Activated CD8-positive, alpha-beta T cell treated with anti-CD3 and anti-CD28 coated beads for 36 hours (primary cell): ENCODE results near the gene CARD14. TPM values are rescaled to one million over a fixed set of nuclear protein-coding genes. Genes with fewer than 3 reads are reported as not detected.

ENCODE experiments used
- ATAC-seq: fragments of 200-7000 bp; cut with Tn5 transposase; one replicate; pipeline ENCODE4 v1.10.0; 2021; ENCODE audit warnings: mild to moderate bottlenecking, moderate library complexity
- CTCF ChIA-PET: fragments of 350-600 bp; sonication (Branson Sonifier 250); formaldehyde crosslinking; loops from one replicate; lab custom pipeline; 2021; ENCODE audit warnings: antibody characterized with exemption; lab: Charles Lee
- POLR2A ChIA-PET: fragments of 350-600 bp; sonication (Branson Sonifier 250); formaldehyde crosslinking; loops from one replicate; lab custom pipeline; 2021; ENCODE audit warnings: antibody characterized with exemption; lab: Charles Lee
- DNase-seq: peaks from one replicate; pipeline ENCODE4 v3.0.0-alpha.2; 2020
- H3K27ac Mint-ChIP-seq: one replicate; pipeline ENCODE4 v1.8.0; 2021; ENCODE audit warnings: mild to moderate bottlenecking, mixed read lengths
- H3K27me3 Mint-ChIP-seq: one replicate; pipeline ENCODE4 v1.8.0; 2021; ENCODE audit warnings: mixed read lengths
- H3K36me3 Mint-ChIP-seq: one replicate; pipeline ENCODE4 v1.8.0; 2021; ENCODE audit warnings: low read depth, mixed read lengths
- H3K4me1 Mint-ChIP-seq: one replicate; pipeline ENCODE4 v1.8.0; 2021; ENCODE audit warnings: low read depth, mixed read lengths
- H3K4me3 Mint-ChIP-seq: one replicate; pipeline ENCODE4 v1.8.0; 2021; ENCODE audit warnings: mild to moderate bottlenecking, moderate library complexity, mixed read lengths
- H3K9me3 Mint-ChIP-seq: one replicate; pipeline ENCODE4 v1.8.0; 2021; ENCODE audit warnings: mixed read lengths
- intact Hi-C: fragments of 100-400 bp; cut with micrococcal nuclease; formaldehyde crosslinking; loops from one replicate; pipeline ENCODE4 v1.10.0; 2022
- total RNA-seq, 2 experiments: library from RNA; stranded (reverse); gene quantifications; one replicate each; pipeline ENCODE4 v1.2.3, GENCODE V29; 2021
- TF ChIP-seq, protein P1 (sequence below): fragments of 200-600 bp; IDR thresholded peaks from one replicate; pipeline ENCODE4 v1.8.0; 2022; ENCODE audit warnings: antibody characterized with exemption, mild to moderate bottlenecking

The CARD14 gene
- total RNA-seq, 2 experiments from 2014 or later = 0.11 to 0.50 TPM

DNA sequence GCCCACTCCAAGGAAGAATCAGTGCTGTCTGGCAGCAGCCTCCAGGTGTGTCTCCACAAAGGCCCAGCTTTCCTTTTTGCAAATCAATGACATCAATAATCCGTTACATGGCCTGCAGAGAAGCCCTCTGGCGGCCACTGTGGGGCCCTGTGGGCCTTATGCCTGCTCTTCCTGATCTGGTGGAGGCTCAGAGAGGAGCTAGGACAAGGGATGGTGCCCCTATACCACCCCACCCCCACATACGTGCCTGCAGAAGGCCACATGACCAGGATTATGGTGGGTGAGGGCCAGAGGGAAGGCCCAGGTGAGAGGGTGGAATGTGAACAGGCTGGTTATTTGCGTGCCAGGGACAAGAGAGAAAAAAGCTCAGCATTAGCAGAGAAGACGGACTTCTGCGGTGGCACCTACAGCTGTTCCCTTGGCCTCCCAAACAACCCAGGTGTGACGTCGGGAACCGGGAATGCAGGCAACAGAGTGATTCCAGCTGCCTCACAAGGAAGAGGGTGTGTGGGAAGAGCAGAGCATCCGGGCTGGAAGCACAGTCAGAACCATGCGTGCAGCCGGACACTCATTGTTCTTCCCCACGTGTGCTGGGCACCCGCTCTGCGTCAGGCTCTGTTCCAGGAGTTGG, 45.4 kb upstream of the CARD14 start:
- Mint-ChIP-seq H3K9me3 (no peaks in the 10 kb centered on the region), H3K4me1 (no peaks in the 10 kb centered on the region), H3K27me3 (peaks cover 13% of the 10 kb centered on the region), H3K27ac (no peak overlapping the region), H3K36me3 (no peaks in the 10 kb centered on the region), H3K4me3 (no peak overlapping the region)
- DNase-seq (no peak), ATAC-seq (no peak)
- POLR2A ChIA-PET = interaction anchor here (0.8 to 1.0 kb wide), 2 partner anchors 20 to 23 kb away, joined by 4 read pairs; partner anchors contain the start of gene GAA
- CTCF ChIA-PET = interaction anchor here (1.8 kb wide), 1 partner anchor 23 kb away, joined by 10 read pairs; the partner anchor contains the start of gene GAA
- intact Hi-C loops = no loop called here
- TF ChIP-seq, protein P1, sequence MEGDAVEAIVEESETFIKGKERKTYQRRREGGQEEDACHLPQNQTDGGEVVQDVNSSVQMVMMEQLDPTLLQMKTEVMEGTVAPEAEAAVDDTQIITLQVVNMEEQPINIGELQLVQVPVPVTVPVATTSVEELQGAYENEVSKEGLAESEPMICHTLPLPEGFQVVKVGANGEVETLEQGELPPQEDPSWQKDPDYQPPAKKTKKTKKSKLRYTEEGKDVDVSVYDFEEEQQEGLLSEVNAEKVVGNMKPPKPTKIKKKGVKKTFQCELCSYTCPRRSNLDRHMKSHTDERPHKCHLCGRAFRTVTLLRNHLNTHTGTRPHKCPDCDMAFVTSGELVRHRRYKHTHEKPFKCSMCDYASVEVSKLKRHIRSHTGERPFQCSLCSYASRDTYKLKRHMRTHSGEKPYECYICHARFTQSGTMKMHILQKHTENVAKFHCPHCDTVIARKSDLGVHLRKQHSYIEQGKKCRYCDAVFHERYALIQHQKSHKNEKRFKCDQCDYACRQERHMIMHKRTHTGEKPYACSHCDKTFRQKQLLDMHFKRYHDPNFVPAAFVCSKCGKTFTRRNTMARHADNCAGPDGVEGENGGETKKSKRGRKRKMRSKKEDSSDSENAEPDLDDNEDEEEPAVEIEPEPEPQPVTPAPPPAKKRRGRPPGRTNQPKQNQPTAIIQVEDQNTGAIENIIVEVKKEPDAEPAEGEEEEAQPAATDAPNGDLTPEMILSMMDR = no peak

DNA sequence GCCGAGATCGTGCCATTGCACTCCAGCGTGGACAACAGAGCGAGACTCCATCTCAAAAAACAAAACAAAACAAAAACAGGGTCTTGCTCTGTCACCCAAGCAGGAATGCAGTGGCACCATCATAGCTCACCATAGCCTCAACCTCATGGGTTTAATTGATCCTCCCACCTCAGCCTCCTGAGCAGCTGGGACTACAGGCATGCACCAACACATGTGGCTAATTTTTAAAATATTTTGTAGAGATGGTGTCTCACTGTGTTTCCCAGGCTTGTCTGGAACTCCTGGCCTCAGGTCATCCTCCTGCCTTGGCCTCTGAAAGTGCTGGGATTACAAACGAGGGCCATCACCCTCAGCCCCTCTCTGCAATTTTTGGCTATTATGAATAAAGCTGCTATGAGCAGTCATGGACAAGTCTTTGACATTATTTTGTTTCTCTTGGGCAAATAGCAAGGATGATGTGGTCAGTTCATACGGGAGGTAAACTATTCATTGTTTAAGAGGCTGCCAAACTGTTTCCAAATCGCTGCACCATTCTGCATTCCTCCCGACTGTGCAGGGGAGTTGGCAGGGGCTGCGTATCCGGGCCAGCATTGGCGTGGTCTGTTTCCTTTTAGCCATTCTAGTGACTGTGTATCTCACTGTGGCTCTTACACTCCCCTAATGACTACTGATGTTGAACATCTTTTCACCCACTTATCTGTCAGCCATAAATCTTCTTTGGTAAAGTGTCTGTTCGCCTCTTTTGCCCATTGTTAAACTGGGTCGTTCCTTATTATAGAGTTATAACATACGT, 44.0 kb upstream of the CARD14 start:
- ChIA-PET POLR2A (interaction anchor here (1.7 kb wide), 1 partner anchor 19 kb away, joined by 4 read pairs; no protein-coding TSS in a partner anchor), CTCF (interaction anchor here (1.5 kb wide), 1 partner anchor 24 kb away, joined by 3 read pairs; the partner anchor contains the start of gene GAA)
- DNase-seq = no peak
- H3K4me3 Mint-ChIP-seq = no peak overlapping the region
- no peak overlapping the region for H3K27ac Mint-ChIP-seq
- intact Hi-C loops = no loop called here
- H3K9me3 Mint-ChIP-seq = no peaks in the 10 kb centered on the region
- peaks cover 15% of the 10 kb centered on the region for H3K27me3 Mint-ChIP-seq
- ATAC-seq = no peak
- TF ChIP-seq, protein P1 = no peak
- no peaks in the 10 kb centered on the region for H3K4me1 Mint-ChIP-seq
- H3K36me3 Mint-ChIP-seq = no peaks in the 10 kb centered on the region

DNA sequence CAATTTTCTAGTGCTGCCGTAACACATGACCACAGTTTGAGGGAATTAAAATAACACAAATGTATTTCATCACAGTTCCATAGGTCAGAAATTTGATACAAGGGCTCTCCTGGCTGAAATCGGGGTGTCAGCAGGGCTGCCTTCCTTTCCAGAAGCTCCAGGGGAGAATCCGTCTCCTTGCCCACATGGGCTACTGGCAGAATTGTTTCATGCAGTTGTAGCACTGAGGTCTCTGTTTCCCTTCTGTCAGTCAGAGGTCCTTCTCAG, 43.4 kb upstream of the CARD14 start:
- no peaks in the 10 kb centered on the region for H3K36me3 Mint-ChIP-seq

DNA sequence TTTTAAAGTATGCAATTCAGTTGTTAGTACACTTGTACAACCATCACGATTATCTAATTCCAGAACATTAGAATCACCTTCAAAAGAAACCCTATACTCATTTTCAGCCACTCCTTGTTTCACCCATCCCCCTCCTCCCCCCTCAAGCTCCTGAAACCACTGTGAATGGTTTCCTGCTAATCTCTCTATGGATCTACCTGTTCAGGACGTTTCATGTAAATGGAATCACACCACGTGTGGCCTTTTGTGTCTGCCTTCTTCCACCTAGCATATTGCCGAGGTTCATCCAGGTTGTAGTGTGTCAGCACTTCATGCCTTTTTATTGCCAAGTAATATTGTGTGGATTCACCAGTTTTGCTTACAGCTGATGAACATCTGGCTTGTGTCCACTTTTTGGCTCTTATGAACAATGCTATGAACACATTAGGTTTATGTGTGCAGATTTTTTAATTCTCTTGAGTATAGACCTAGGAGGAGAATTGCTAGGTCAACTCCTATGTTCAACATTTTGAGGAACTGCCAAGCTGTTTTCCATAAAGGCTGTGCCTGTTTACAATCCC, 40.7 kb upstream of the CARD14 start:
- ChIA-PET POLR2A (interaction anchor here (1.3 kb wide), 1 partner anchor 17 kb away, joined by 3 read pairs; no protein-coding TSS in a partner anchor), CTCF (interaction anchor here (1.5 to 1.6 kb wide), 2 partner anchors 22 to 28 kb away, joined by 3 read pairs; partner anchors contain the start of gene GAA)

More for the DNA sequence above, 43.4 kb upstream of the CARD14 start:
- no peaks in the 10 kb centered on the region for H3K9me3 Mint-ChIP-seq
- no peaks in the 10 kb centered on the region for H3K4me1 Mint-ChIP-seq
- H3K27me3 Mint-ChIP-seq = peaks cover 15% of the 10 kb centered on the region
- H3K4me3 Mint-ChIP-seq = no peak overlapping the region
- CTCF ChIA-PET = interaction anchor here (1.5 kb wide), 1 partner anchor 25 kb away, joined by 3 read pairs; the partner anchor contains the start of gene GAA
- no peak for ATAC-seq
- TF ChIP-seq, protein P1 = no peak
- POLR2A ChIA-PET = interaction anchor here (1.3 to 2.1 kb wide), 3 partner anchors 16 to 25 kb away, joined by 4 read pairs; partner anchors contain the start of gene GAA
- intact Hi-C loops = no loop called here
- DNase-seq = no peak
- H3K27ac Mint-ChIP-seq = no peak overlapping the region

More for the DNA sequence above, 40.7 kb upstream of the CARD14 start:
- H3K36me3 Mint-ChIP-seq = peaks cover 14% of the 10 kb centered on the region
- H3K4me1 Mint-ChIP-seq = no peaks in the 10 kb centered on the region
- TF ChIP-seq, protein P1 = no peak
- H3K27ac Mint-ChIP-seq = no peak overlapping the region
- intact Hi-C loops = no loop called here
- H3K27me3 Mint-ChIP-seq = peaks cover 15% of the 10 kb centered on the region
- ATAC-seq (no peak), DNase-seq (no peak)
- no peaks in the 10 kb centered on the region for H3K9me3 Mint-ChIP-seq
- no peak overlapping the region for H3K4me3 Mint-ChIP-seq
